K562 (cell line): Measurements from ENCODE around the gene UFC1. TPM values are rescaled to one million over a fixed set of nuclear protein-coding genes. Genes with fewer than 3 reads are reported as not detected.

Source experiments
- ARHGAP35 ChIP-seq: fragments of 450-650 bp; IDR thresholded peaks from 2 replicates; pipeline ENCODE4 v1.6.1; 2018; ENCODE audit not compliant: partially characterized antibody
- DMBX1 ChIP-seq: fragments of 250-450 bp; sonication (Bioruptor Pico); IDR thresholded peaks from 2 replicates; pipeline ENCODE4 v1.8.0; 2022; ENCODE audit warnings: inconsistent platforms, mild to moderate bottlenecking, moderate library complexity, borderline replicate concordance
- ESRRB ChIP-seq: fragments of 250-450 bp; sonication (Bioruptor Pico); IDR thresholded peaks from 2 replicates; pipeline ENCODE4 v1.5.0; 2020; ENCODE audit warnings: mild to moderate bottlenecking, moderate library complexity, borderline replicate concordance
- FOXK1 ChIP-seq: sonication (generic); formaldehyde crosslinking; IDR thresholded peaks from 2 replicates; pipeline ENCODE4 v1.8.0; 2022; ENCODE audit warnings: missing genetic modification reagents, mild to moderate bottlenecking, borderline replicate concordance
- HEY1 ChIP-seq: fragments of 250-450 bp; sonication (Bioruptor Pico); IDR thresholded peaks from 2 replicates; pipeline ENCODE4 v1.5.0; 2020; ENCODE audit warnings: mild to moderate bottlenecking, moderate library complexity, borderline replicate concordance
- HNRNPH1 ChIP-seq: fragments of 200-400 bp; formaldehyde crosslinking; optimal IDR thresholded peaks from 2 replicates; pipeline ENCODE3; 2017; ENCODE audit warnings: low read depth, mild to moderate bottlenecking, low read length, moderate library complexity
- LEF1 ChIP-seq: fragments of 450-650 bp; IDR thresholded peaks from 2 replicates; pipeline ENCODE4 v1.6.1; 2016; ENCODE audit warnings: mild to moderate bottlenecking
- MCM5 ChIP-seq: fragments of 450-650 bp; IDR thresholded peaks from 2 replicates; pipeline ENCODE4 v1.6.1; 2016; ENCODE audit warnings: low read depth
- MEIS2 ChIP-seq: fragments of 450-650 bp; IDR thresholded peaks from 2 replicates; pipeline ENCODE4 v1.6.1; 2014; ENCODE audit warnings: mild to moderate bottlenecking; ENCODE audit not compliant: partially characterized antibody
- SIRT6 ChIP-seq: IDR thresholded peaks from one replicate; pipeline ENCODE4 v1.6.1; 2012; ENCODE audit warnings: low read depth, mild to moderate bottlenecking, control low read depth, inconsistent platforms, low read length, moderate library complexity
- TRIM25 ChIP-seq: fragments of 450-650 bp; IDR thresholded peaks from 2 replicates; pipeline ENCODE4 v1.7.0; 2016; ENCODE audit warnings: borderline replicate concordance
- ZBTB7A ChIP-seq: IDR thresholded peaks from 2 replicates; pipeline ENCODE4 v1.6.1; 2011; ENCODE audit warnings: low read depth, mild to moderate bottlenecking, low read length, moderate library complexity, borderline replicate concordance; ENCODE audit not compliant: control insufficient read depth
- ZNF217 ChIP-seq: sonication (generic); formaldehyde crosslinking; IDR thresholded peaks from 2 replicates; pipeline ENCODE4 v1.8.0; 2022; ENCODE audit warnings: mild to moderate bottlenecking, missing genetic modification reagents
- ZNF318 ChIP-seq, 2 experiments: fragments of 450-650 bp; IDR thresholded peaks; 2 replicates each; pipeline ENCODE4 v1.6.1; 2016; ENCODE audit warnings: mild to moderate bottlenecking in 2 of 2, borderline replicate concordance in 1 of 2, low read depth in 1 of 2, moderate library complexity in 1 of 2
- polyA plus RNA-seq, 8 experiments: library from polyadenylated mRNA; depleted of rRNA in 4 of 8; stranded (reverse) in 5 of 8; unstranded in 3 of 8; fragments of >200 nt; fragmentation: Nextera tagmentation in 2 of 8; fragmentation: Illumina TruSeq in 1 of 8; extraction: Ambion mirVana in 2 of 8; extraction: Trizol in 1 of 8; gene quantifications; 2 replicates each; pipeline versions ENCODE4 v1.2.1 to v1.2.3, GENCODE V29; 2011 to 2014; ENCODE audit warnings: inconsistent platforms in 1 of 8, missing spikeins in 1 of 8
- total RNA-seq, 7 experiments: library from RNA; depleted of rRNA in 6 of 7; stranded (reverse); fragments of >200 nt in 6 of 7; fragmentation: Illumina TruSeq in 2 of 7; extraction: Trizol in 2 of 7; gene quantifications; 2 replicates each; pipeline versions ENCODE4 v1.2.1 to v1.2.3, GENCODE V29; 2011 to 2021; ENCODE audit warnings: low replicate concordance in 1 of 7
- TF ChIP-seq, protein P1 (sequence below): fragments of 450-650 bp; IDR thresholded peaks from 2 replicates; pipeline ENCODE4 v1.6.1; 2016; ENCODE audit warnings: borderline replicate concordance
- TF ChIP-seq, protein P2 (sequence below): fragments of 250-450 bp; sonication (Bioruptor Pico); IDR thresholded peaks from 2 replicates; pipeline ENCODE4 v1.8.0; 2022; ENCODE audit warnings: moderate library complexity, mild to moderate bottlenecking, inconsistent platforms

The UFC1 gene
- total and polyA plus RNA-seq, 9 of the 15 experiments (the other 6 are each of a cell fraction or from before 2014, with no cell fraction given) = 92.8 to 220 (median 161) TPM

GRCh38 chr1:161162052-161162451 lies 8.3 kb downstream of the UFC1 start (continued):
- TF ChIP-seq ZNF217 (CRISPR knock-in tag) (no peak), SIRT6 (no peak), TRIM25 (no peak), HEY1 (CRISPR knock-in tag) (no peak), FOXK1 (no peak), ESRRB (CRISPR knock-in tag) (no peak), ZNF318 (IDR thresholded peaks at IDR 0.05; ENCODE audit: borderline replicate concordance in 1 of 2, low read depth in 1 of 2) (no peak), HNRNPH1 (no peak), ZBTB7A (no peak; the same call in 1 of the 2 replicates), MEIS2 (no peak), DMBX1 (CRISPR knock-in tag) (peak; percentile 17; the same call in 1 of the 2 replicates), ARHGAP35 (no peak), MCM5 (no peak), LEF1 (no peak)
- TF ChIP-seq, protein P1, sequence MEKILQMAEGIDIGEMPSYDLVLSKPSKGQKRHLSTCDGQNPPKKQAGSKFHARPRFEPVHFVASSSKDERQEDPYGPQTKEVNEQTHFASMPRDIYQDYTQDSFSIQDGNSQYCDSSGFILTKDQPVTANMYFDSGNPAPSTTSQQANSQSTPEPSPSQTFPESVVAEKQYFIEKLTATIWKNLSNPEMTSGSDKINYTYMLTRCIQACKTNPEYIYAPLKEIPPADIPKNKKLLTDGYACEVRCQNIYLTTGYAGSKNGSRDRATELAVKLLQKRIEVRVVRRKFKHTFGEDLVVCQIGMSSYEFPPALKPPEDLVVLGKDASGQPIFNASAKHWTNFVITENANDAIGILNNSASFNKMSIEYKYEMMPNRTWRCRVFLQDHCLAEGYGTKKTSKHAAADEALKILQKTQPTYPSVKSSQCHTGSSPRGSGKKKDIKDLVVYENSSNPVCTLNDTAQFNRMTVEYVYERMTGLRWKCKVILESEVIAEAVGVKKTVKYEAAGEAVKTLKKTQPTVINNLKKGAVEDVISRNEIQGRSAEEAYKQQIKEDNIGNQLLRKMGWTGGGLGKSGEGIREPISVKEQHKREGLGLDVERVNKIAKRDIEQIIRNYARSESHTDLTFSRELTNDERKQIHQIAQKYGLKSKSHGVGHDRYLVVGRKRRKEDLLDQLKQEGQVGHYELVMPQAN = 0 out of 2 replicates have a peak, but pooled peaks have one; percentile 6
- TF ChIP-seq, protein P2, sequence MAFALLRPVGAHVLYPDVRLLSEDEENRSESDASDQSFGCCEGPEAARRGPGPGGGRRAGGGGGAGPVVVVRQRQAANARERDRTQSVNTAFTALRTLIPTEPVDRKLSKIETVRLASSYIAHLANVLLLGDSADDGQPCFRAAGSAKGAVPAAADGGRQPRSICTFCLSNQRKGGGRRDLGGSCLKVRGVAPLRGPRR = no peak
